Activated gamma-delta T cell treated with anti-CD3 and anti-CD28 coated beads, Interleukin-2, amount 50 U/mL, for 16 hours (primary cell): ENCODE data around the gene CTXND1.

ENCODE experiments used
- DNase-seq: peaks from one replicate; pipeline ENCODE4 v3.0.0-alpha.2; 2020; ENCODE audit warnings: low read depth

The CTXND1 gene

DNA sequence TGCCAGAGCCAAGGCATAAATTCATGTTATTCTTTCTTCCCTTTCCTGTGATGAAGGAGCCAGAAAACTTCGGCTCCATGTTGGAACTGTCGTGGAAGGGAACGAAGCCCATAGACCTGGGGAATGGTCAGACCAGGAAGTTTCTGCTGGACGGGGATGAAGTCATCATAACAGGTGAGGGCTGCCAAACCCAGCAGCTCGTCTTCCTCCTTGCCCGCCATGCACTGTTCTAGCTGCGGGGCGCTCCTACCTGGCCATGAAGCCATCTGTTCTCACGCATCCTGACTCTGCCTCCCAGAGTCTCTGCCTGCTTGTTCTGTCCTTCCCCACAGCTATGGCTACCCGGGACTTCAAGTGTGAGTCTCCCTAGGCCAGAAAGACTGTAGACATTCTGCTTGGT is 71.0 kb downstream of the CTXND1 start:
- DNase-seq, result no peak

- DNase-seq, result no peak
Measured at GRCh38 chr15:80180468-80180867, 71.5 kb downstream of the CTXND1 start.

GRCh38 chr15:80179935-80180334 is 72.1 kb downstream of the CTXND1 start:
- no peak for DNase-seq

- DNase-seq, result no peak
Measured at GRCh38 chr15:80179025-80179759, 72.8 kb downstream of the CTXND1 start.

DNA sequence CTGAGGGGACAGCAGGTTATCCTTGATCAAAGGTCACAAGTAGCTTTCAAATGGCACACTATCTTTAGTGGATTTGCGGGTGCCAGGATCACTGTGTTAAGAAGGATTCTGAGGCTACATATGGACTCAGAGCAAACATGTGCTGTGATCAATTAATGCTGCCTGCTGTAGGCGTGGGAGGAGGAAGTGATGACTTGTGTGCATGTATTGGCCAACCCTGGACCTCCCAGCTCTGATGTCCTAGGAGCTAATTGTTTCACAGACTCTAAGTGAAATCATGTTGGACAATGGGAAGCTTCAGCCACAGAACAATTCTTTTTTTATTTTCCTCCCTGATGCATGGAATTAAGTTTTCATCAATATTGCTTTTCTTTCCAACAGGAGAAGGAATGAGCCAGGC is 74.9 kb downstream of the CTXND1 start:
- DNase-seq, result no peak

GRCh38 chr15:80176443-80176842 is 75.6 kb downstream of the CTXND1 start:
- DNase-seq, result no peak

DNA sequence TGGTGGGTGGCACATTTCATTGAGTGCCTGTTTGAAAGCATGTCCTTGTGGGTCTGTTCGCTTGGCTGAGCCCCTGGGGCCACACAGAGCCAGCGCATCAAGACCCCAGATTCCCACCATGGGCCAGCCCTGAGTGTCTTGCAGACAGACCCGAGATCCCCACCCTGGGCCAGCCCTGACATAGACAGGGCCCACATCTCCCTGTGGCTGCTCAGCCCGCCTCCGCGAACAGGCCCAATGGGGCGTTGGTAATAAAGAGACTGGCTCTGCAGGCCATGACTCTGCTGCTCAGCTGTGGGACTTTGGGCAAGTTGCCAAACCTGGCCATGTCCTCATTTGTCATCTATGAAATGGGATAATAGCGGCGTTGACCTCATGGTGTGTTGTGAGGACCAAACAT is 76.6 kb downstream of the CTXND1 start:
- no peak for DNase-seq

DNA sequence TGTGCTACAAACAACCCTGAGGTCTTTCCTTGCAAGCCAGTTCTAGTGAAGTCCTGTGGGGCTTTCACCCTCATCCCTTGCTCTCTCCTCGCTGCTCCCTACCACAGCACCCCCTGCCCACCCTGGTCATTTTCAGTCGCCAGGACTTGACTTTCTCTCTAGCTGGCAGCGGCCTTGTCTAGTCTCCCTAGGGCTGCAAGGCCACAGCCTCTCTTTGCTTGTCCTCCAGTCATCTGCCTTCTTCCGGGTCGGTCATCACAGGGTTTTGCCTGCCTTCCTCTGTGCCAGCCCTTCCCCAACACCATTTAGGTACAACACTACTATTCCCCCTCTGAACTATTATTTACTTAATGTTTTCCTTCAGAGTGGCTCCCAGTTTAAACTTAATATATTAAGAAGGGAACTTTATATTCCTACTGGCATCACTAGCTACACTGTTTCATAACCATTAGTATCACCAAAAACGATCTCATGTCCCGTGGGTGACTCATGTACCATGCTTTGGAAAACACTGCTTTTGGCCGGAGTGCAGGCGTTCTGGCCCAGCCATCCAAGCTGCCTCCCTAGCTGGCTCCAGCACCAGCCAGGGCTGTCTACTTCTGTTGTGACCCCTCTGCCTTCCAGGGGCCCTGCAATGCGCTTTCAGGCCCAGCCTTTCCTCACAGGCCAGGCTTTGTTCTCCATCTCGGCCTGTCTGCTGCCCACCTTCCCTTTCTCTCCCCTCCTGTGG is 77.8 kb downstream of the CTXND1 start:
- DNase-seq, result no peak

DNA sequence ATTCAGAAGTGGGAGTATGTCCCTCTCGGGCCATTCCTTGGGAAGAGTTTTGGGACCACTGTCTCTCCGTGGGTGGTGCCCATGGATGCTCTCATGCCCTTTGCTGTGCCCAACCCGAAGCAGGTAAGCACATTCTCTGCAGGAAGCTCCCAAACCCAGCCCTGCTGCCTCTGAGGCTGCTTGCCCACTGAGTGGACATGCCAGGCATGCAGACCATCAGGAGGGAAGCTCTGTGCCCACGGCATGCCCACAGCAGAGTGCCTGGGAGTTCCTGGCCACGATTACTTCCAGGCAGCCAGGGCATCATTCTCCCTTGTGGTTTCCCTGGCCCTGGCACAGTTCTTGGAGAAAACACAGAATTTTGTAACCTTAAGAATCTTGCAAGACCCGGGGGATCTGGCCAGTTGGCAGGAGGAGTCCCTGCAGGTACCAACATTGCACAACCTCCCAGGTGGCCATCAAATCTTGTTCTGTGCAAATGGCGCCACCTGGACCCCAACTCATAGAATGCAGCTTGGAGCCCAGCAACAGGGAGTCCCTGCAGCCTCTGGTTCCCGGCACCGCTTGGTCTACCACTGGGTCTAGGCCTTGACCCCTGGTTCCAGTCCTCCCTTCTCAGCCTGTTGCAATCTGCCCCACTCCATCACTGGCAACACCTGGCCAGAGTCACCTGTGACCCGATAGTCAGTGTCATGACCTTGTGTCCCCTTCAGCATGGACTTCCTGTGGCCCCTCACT is 78.8 kb downstream of the CTXND1 start:
- peak; percentile 43 for DNase-seq

GRCh38 chr15:80172401-80172800 is 79.6 kb downstream of the CTXND1 start:
- no peak for DNase-seq

DNA sequence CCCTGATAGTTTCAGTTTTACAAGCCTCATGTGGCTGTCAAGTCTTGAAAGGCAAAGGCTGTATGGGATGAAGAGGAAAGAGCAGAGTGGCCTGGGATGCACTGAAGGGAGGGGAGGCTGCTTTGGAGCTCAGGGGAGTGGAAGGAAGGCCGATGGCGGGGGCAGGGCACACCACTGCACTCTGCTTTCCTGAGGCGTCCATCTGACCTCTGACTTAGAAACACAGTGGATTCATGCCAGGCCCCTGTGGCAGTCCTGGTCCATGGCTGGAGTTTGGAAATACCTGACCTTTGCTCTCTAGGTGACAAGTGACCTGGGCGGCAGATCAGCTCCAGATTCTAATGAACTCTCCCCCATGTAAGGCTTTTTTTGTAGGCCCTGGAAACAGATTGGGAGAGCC is 80.2 kb downstream of the CTXND1 start:
- DNase-seq, result no peak

GRCh38 chr15:80170596-80170995 is 81.4 kb downstream of the CTXND1 start:
- no peak for DNase-seq

DNA sequence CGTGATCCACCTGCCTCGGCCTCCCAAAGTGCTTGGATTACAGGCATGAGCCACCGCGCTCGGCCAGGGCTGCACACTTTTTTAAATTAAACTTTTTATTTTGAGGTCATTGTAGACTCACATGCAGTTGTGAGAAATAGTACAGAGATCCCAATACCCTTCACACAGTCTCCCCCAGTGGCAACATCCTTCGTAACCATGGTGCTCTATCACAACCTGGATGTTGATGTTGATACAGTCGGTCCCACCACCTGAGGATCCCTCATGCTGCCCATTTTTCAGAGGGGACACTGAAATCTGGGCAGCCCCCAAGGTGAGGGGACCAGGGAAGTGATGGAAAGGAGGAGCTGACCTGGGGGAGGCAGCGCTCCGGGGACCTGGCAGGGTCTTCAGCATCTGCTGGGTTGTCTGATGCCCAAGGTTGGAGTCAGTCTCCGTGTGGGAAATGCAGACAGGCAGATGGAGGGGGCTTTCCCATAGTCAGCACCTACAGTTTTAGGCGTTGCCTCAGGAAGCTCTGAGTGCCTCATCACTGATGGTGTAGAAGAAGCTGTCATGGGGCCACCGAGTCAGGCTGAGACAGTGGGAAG is 82.2 kb downstream of the CTXND1 start:
- DNase-seq, result no peak

DNA sequence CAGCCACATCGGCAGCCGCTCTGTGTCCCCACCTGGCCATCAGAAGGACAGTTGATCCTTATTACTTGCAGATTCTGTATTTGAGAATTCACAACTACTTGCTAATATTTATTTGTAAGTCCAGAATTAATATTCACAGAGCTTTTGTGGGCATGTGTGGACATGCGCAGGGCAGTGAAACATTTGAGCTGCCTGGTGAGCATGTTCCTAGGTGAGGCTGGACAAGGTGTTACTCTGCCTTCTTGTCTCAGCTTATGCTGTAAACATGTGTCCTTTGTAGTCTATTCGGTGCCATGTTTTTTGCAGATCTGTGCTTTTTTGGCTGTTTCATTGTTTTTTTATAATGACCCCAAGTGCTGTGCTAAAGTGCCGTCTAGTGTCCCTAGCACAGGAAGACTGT is 83.6 kb downstream of the CTXND1 start:
- no peak for DNase-seq

DNA sequence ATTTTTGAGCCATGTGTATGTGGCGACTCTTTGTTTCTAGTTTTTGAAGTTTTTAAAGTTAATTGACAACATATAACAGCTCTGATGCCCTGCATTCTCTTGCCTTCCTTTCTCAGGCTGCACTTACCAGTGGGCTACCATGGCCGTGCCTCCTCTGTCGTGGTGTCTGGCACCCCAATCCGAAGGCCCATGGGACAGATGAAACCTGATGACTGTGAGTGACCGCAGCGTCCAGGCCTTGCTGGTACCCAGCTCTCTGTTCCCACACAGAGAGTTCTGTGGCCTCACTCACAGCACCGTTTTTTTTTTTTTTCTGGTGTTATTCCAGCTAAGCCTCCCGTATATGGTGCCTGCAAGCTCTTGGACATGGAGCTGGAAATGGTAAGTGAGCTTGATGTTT is 84.1 kb downstream of the CTXND1 start:
- no peak for DNase-seq

DNA sequence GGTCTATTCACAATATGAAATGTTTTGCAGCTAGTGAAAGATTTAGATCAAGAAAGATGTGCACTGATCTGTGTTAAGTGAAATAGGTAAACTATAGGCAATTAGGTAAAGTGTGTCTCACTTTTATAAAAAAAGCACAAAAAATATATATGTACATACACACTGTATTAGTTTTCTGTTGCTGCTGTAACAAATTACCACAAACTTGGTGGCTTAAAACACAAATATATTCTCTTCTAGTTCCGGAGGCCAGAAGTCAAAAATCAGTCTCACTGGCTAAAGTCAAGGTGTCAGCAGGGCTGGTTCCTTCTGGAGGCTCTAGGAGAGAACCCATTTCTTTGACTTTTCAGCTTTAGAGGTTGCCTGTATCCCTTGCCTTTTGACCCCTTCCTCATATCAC is 88.1 kb downstream of the CTXND1 start:
- no peak for DNase-seq

DNA sequence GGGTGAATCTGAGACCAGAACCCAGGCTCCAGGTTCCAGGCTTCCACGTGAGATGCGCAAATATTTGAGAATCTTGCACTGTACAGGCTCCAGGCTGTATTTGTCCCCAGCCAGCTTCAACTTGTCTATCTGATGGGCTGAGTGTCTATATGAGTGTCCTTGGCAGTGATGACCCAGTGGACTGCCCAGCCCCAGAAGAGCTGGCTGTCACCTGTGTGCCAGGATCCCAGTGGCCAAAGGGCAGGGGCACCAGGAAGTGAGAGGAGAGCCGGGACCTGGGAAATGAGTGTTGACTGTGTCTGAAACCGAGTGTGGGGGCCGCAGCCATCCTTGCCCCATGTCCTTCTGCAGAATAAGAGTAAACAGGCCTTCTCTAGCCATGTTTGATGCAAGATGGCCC is 88.8 kb downstream of the CTXND1 start:
- no peak for DNase-seq

- DNase-seq, result no peak
Measured at GRCh38 chr15:80162059-80162554, 89.9 kb downstream of the CTXND1 start.

DNA sequence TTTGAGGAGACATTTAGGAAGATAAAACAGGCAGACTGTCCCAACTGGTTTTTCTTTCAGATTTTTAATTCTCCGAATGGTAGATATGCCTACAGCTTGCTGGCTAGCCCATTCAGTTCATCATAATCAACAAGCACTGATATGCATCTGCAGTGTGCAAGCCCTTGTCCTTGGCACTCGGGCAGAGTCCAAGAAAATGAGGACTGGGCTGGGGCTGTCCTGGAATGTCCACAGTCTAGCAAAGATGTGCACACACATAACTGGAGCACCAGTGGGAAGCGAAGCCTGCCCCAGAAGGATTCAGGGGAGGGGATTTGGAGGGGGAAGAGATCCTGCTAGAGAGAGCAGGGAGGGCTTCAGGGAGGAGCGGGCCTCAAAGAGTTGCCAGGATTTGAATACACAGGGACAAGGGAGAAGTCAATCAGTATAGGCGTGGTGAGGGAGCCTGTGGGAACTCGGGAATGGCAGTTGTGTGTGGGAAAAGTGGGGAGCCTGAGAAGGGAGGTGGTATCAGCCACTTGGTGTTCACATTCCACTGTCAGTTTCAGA is 90.5 kb downstream of the CTXND1 start:
- no peak for DNase-seq

DNA sequence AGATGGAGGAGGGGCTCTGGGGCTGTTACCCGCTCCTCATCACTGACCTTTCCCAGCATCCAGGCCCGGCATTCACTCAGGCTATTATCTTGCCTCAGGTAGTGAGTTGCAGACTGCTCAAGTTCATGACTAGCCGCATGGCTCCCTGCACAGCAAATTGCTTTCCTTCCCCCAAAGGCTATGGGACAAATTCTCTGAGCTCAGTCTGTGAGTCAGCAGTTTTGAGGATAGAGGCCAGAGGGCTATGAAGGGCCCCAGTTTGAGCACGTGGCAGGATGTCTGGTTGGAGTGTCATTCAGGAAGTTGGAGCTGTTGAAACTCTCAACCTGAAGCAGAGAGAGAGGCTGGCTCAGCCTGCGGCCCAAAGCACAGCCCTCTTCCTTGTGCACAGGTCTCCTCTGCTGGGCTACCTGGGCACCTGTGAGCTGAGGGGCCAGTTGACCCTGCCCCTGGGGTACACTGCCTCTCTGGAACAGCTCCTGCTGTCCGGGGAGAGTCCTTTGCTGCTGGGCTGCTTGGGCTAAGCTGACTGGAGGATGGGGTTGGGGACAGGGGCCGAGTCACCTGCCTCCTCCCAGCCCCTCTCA is 91.3 kb downstream of the CTXND1 start:
- DNase-seq, result no peak

- no peak for DNase-seq
Measured at GRCh38 chr15:80159811-80160569, 92.0 kb downstream of the CTXND1 start.
